ENCODE measurements around the gene FAM180B. TPM values are rescaled to one million over a fixed set of nuclear protein-coding genes. Genes with fewer than 3 reads are reported as not detected.

The FAM180B gene
- total and polyA plus RNA-seq, 10 of the 15 experiments (the other 5 are each of a cell fraction or from before 2014, with no cell fraction given) = 0.04 to 0.34 TPM; not detected in 8

GRCh38 chr11:47592251-47592650, 5.8 kb downstream of the FAM180B start:
- no peaks in the 10 kb centered on the region for H4K20me1 ChIP-seq (ENCODE audit: control insufficient read depth, insufficient read depth)
- no peak for TF ChIP-seq KAT2A (conservative IDR thresholded peaks at IDR 0.05; ENCODE audit: control insufficient read depth, low read depth, low read length)
- TF ChIP-seq IKZF1 (conservative IDR thresholded peaks at IDR 0.05) = 0 out of 2 replicates have a peak, but pooled peaks have one; percentile 18
- ChIA-PET CTCF (interaction anchor here (0.7 to 1.6 kb wide), 2 partner anchors 19 to 25 kb away, joined by 3 to 4 read pairs; no protein-coding TSS in a partner anchor), RAD21 (ENCODE audit: unreplicated experiment) (no interaction called here), SMC1A (ENCODE audit: uncharacterized antibody, unreplicated experiment) (interaction anchor here (0.9 to 1.2 kb wide), 3 partner anchors 13 to 94 kb away, joined by 3 to 4 read pairs (median 4); partner anchors contain the start of genes KBTBD4 and NDUFS3), POLR2A (interaction anchor here (0.5 kb wide), 1 partner anchor 45 kb away, joined by 4 read pairs; no protein-coding TSS in a partner anchor)
- ATAC-seq (peak; percentile 28), DNase-seq (ENCODE audit: low read depth, low spot score) (no peak), FAIRE-seq (no peak)
- peaks cover 3 to 23% of the 10 kb centered on the region in 2 experiments for H3K27me3 ChIP-seq (replicated peaks in 1 of 2; ENCODE audit: control insufficient read depth in 2 of 2, insufficient read depth in 2 of 2, low read length in 1 of 2)
- no peak overlapping the region for H3K4me3 ChIP-seq
- in situ Hi-C loops (cut with MboI) = no loop called here
- no peaks in the 10 kb centered on the region for H3K36me3 ChIP-seq (ENCODE audit: control insufficient read depth in 2 of 2, insufficient read depth in 2 of 2, low read length in 1 of 2)
- H3K27ac ChIP-seq (ENCODE audit: control insufficient read depth, insufficient read depth) = no peak overlapping the region
- no peaks in the 10 kb centered on the region for H3K79me2 ChIP-seq (ENCODE audit: control insufficient read depth, insufficient read depth, low read length)
- intact Hi-C loops (cut with micrococcal nuclease; ENCODE audit: unreplicated experiment) = no loop called here
- peak overlapping the region; percentile 77; the same call in 1 of the 2 replicates for H2AFZ ChIP-seq (ENCODE audit: control insufficient read depth, low read depth, low read length)
- H3K9ac ChIP-seq (ENCODE audit: control insufficient read depth, insufficient read depth, low read length) = no peak overlapping the region
- no TSS peak for BruUV-seq (replicated peaks)
- H3K4me1 ChIP-seq (ENCODE audit: control insufficient read depth, insufficient read depth, low read length) = peaks cover 7% of the 10 kb centered on the region
- WGBS (ENCODE audit: insufficient coverage, insufficient replicate concordance, low lambda C conversion rate, missing lambda C conversion rate) = 30% methylated on average over 4 of the region's 4 CpGs
- peak overlapping the region; percentile 55; the same call in 1 of the 2 replicates for H3K4me2 ChIP-seq (ENCODE audit: control insufficient read depth, insufficient read depth)
- no peaks in the 10 kb centered on the region for H3K9me3 ChIP-seq (replicated peaks; ENCODE audit: control insufficient read depth, insufficient read depth, low read length)

DNA sequence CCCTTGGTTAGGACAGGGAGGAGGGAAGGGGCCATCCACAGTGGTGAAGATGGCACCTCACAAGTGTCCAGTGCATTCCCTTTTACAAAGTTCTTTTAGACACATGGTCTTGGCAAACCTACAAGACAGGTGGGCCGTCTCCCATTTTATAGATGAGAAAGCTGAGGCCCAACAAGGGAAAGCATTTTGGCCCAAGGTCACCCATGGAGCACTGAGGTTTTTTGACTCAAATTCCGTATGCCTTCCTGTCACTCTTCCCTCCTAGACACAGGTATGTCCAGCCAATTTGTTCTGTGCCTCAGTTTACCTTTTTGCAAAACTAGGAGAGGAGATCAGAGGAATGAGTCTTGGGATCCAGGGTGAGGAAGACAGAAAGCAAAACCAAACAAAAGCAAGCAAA, 6.5 kb downstream of the FAM180B start:
- Histone ChIP-seq H3K4me1 (ENCODE audit: control insufficient read depth, insufficient read depth, low read length) (peaks cover 7% of the 10 kb centered on the region), H3K4me2 (ENCODE audit: control insufficient read depth, insufficient read depth) (no peak overlapping the region), H3K9me3 (replicated peaks; ENCODE audit: control insufficient read depth, insufficient read depth, low read length) (no peaks in the 10 kb centered on the region), H4K20me1 (ENCODE audit: control insufficient read depth, insufficient read depth) (no peaks in the 10 kb centered on the region), H3K27ac (ENCODE audit: control insufficient read depth, insufficient read depth) (no peak overlapping the region), H3K9ac (ENCODE audit: control insufficient read depth, insufficient read depth, low read length) (no peak overlapping the region), H2AFZ (ENCODE audit: control insufficient read depth, low read depth, low read length) (no peak overlapping the region), H3K36me3 (ENCODE audit: control insufficient read depth in 2 of 2, insufficient read depth in 2 of 2, low read length in 1 of 2) (no peaks in the 10 kb centered on the region), H3K4me3 (no peak overlapping the region), H3K27me3 (replicated peaks in 1 of 2; ENCODE audit: control insufficient read depth in 2 of 2, insufficient read depth in 2 of 2, low read length in 1 of 2) (peaks cover 3 to 23% of the 10 kb centered on the region in 2 experiments), H3K79me2 (ENCODE audit: control insufficient read depth, insufficient read depth, low read length) (no peaks in the 10 kb centered on the region)
- DNase-seq (ENCODE audit: low read depth, low spot score) (no peak), FAIRE-seq (no peak), ATAC-seq (no peak)
- no TSS peak for BruUV-seq (replicated peaks)
- ChIA-PET POLR2A (no interaction called here), SMC1A (ENCODE audit: uncharacterized antibody, unreplicated experiment) (interaction anchor here (0.6 to 1.2 kb wide), 2 partner anchors 95 to 378 kb away, joined by 3 read pairs; no protein-coding TSS in a partner anchor), RAD21 (ENCODE audit: unreplicated experiment) (no interaction called here), CTCF (no interaction called here)
- 42% methylated on average over 2 of the region's 2 CpGs for WGBS (ENCODE audit: insufficient coverage, insufficient replicate concordance, low lambda C conversion rate, missing lambda C conversion rate)
- in situ Hi-C loops (cut with MboI) (no loop called here), intact Hi-C loops (cut with micrococcal nuclease; ENCODE audit: unreplicated experiment) (no loop called here)
- TF ChIP-seq MEF2B (IDR thresholded peaks at IDR 0.05; ENCODE audit: partially characterized antibody, poor library complexity, severe bottlenecking) (no peak), POU2F2 (IDR thresholded peaks at IDR 0.05; ENCODE audit: borderline replicate concordance, low read depth, low read length) (no peak), SP1 (IDR thresholded peaks at IDR 0.05; ENCODE audit: low read depth, low read length) (no peak), CBFB (IDR thresholded peaks at IDR 0.05; ENCODE audit: low read depth) (no peak), ZBTB11 (CRISPR knock-in tag; IDR thresholded peaks at IDR 0.05) (no peak)
- TF ChIP-seq, protein P1, sequence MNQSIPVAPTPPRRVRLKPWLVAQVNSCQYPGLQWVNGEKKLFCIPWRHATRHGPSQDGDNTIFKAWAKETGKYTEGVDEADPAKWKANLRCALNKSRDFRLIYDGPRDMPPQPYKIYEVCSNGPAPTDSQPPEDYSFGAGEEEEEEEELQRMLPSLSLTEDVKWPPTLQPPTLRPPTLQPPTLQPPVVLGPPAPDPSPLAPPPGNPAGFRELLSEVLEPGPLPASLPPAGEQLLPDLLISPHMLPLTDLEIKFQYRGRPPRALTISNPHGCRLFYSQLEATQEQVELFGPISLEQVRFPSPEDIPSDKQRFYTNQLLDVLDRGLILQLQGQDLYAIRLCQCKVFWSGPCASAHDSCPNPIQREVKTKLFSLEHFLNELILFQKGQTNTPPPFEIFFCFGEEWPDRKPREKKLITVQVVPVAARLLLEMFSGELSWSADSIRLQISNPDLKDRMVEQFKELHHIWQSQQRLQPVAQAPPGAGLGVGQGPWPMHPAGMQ (IDR thresholded peaks at IDR 0.05; ENCODE audit: borderline replicate concordance) = no peak
- TF ChIP-seq, protein P2, sequence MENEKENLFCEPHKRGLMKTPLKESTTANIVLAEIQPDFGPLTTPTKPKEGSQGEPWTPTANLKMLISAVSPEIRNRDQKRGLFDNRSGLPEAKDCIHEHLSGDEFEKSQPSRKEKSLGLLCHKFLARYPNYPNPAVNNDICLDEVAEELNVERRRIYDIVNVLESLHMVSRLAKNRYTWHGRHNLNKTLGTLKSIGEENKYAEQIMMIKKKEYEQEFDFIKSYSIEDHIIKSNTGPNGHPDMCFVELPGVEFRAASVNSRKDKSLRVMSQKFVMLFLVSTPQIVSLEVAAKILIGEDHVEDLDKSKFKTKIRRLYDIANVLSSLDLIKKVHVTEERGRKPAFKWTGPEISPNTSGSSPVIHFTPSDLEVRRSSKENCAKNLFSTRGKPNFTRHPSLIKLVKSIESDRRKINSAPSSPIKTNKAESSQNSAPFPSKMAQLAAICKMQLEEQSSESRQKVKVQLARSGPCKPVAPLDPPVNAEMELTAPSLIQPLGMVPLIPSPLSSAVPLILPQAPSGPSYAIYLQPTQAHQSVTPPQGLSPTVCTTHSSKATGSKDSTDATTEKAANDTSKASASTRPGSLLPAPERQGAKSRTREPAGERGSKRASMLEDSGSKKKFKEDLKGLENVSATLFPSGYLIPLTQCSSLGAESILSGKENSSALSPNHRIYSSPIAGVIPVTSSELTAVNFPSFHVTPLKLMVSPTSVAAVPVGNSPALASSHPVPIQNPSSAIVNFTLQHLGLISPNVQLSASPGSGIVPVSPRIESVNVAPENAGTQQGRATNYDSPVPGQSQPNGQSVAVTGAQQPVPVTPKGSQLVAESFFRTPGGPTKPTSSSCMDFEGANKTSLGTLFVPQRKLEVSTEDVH (IDR thresholded peaks at IDR 0.05; ENCODE audit: low read depth, partially characterized antibody) = no peak

All from GM12878 (cell line).